Esophagus muscularis mucosa (tissue), 4 donors: ENCODE results near the gene UNKL. TPM values are rescaled to one million over a fixed set of nuclear protein-coding genes. Genes with fewer than 3 reads are reported as not detected.

ENCODE experiments used
- DNase-seq: peaks from one replicate; pipeline ENCODE4 v3.0.0-alpha.2; 2017; ENCODE audit errors: extremely low spot score
- H3K27ac ChIP-seq, 4 donors: fragments of 200-600 bp; sonication (generic); replicated peaks in 1 of 4; 1 replicate in 3 of 4; 2 replicates in 1 of 4; pipeline ENCODE4 v1.5.1; 2016 to 2019; ENCODE audit warnings: mild to moderate bottlenecking in 1 of 4
- H3K27me3 ChIP-seq, 4 donors: fragments of 200-600 bp; sonication (generic); one replicate each; pipeline versions ENCODE4 v1.5.1 to v1.6.0; 2016 to 2019
- H3K36me3 ChIP-seq, 4 donors: fragments of 200-600 bp; sonication (generic); one replicate each; pipeline ENCODE4 v1.5.1; 2016 to 2019
- H3K4me1 ChIP-seq, 4 donors: fragments of 200-600 bp; sonication (generic); one replicate each; pipeline ENCODE4 v1.5.1; 2016 to 2019
- H3K4me3 ChIP-seq, 4 donors: fragments of 200-600 bp; sonication (generic); 1 replicate in 2 of 4; 2 replicates in 2 of 4; pipeline ENCODE4 v1.5.1; 2016 to 2019; ENCODE audit warnings: mild to moderate bottlenecking in 4 of 4, moderate library complexity in 1 of 4
- H3K9me3 ChIP-seq, 4 donors: fragments of 200-600 bp; sonication (generic); 1 replicate in 3 of 4; 2 replicates in 1 of 4; pipeline ENCODE4 v1.5.1; 2016 to 2019
- EP300 ChIP-seq: sonication (generic); formaldehyde crosslinking; IDR thresholded peaks from one replicate; pipeline ENCODE4 v1.6.1; 2017; ENCODE audit warnings: antibody characterized with exemption
- POLR2A ChIP-seq: fragments of 450-650 bp; IDR thresholded peaks from one replicate; pipeline ENCODE4 v1.6.1; 2017; ENCODE audit warnings: antibody characterized with exemption, moderate library complexity, mild to moderate bottlenecking, low read depth
- POLR2AphosphoS5 ChIP-seq, 2 donors: sonication (generic); formaldehyde crosslinking; IDR thresholded peaks; one replicate each; pipeline ENCODE4 v1.6.1; 2017; ENCODE audit warnings: antibody characterized with exemption in 2 of 2
- WGBS: methylation state at CpG from one replicate; pipeline ENCODE4 v1.1.5; 2018; 5-methylcytosine and 5-hydroxymethylcytosine counted together
- intact Hi-C: fragments of 100-400 bp; cut with DNase I; formaldehyde crosslinking; loops from one replicate; pipeline ENCODE4 v1.15.1; 2023
- total RNA-seq, 4 donors: library from RNA; depleted of rRNA; stranded (reverse); fragments of >200 nt; gene quantifications; one replicate each; pipeline versions ENCODE4 v1.1.0 to v1.2.1, GENCODE V29; 2016
- TF ChIP-seq, protein P1 (sequence below), 3 experiments: fragments of 200-600 bp in 2 of 3; fragments of 450-650 bp in 1 of 3; sonication (generic) in 2 of 3; IDR thresholded peaks; one replicate each; pipeline ENCODE4 v1.5.1; 2017 to 2019; ENCODE audit warnings: antibody characterized with exemption in 3 of 3, mild to moderate bottlenecking in 2 of 3, moderate library complexity in 1 of 3

UNKL gene
- total RNA-seq, 4 donors from 2014 or later, result 9.3 to 23.7 (median 16.5) TPM

DNA sequence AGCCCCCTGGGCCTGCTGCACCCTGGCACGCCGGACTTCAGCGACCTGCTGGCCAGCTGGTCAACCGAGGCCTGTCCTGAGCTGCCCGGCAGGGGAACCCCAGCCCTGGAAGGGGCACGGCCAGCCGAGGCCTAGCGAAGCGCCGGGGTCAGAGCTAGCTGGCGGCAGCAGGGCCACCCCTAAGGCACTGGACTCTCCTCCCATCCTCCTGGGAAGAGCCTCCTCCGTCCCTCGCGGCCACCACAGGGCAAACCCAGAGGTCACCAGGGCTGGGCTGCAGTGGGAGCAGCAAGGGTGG lies 18.7 kb upstream of the UNKL start:
- peaks cover 0 to 46% (median 0%) of the 10 kb centered on the region in 4 donors for H3K27me3 ChIP-seq
- peaks cover 0 to 16% (median 4%) of the 10 kb centered on the region in 4 donors for H3K36me3 ChIP-seq
- DNase-seq, result no peak
- H3K27ac ChIP-seq, result no peak overlapping the region
- TF ChIP-seq, protein P1, sequence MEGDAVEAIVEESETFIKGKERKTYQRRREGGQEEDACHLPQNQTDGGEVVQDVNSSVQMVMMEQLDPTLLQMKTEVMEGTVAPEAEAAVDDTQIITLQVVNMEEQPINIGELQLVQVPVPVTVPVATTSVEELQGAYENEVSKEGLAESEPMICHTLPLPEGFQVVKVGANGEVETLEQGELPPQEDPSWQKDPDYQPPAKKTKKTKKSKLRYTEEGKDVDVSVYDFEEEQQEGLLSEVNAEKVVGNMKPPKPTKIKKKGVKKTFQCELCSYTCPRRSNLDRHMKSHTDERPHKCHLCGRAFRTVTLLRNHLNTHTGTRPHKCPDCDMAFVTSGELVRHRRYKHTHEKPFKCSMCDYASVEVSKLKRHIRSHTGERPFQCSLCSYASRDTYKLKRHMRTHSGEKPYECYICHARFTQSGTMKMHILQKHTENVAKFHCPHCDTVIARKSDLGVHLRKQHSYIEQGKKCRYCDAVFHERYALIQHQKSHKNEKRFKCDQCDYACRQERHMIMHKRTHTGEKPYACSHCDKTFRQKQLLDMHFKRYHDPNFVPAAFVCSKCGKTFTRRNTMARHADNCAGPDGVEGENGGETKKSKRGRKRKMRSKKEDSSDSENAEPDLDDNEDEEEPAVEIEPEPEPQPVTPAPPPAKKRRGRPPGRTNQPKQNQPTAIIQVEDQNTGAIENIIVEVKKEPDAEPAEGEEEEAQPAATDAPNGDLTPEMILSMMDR (IDR thresholded peaks at IDR 0.05), result no peak
- TF ChIP-seq POLR2A (no peak), EP300 (no peak), POLR2AphosphoS5 (IDR thresholded peaks at IDR 0.05) (no peak)
- intact Hi-C loops, result no loop called here
- no peak overlapping the region for H3K4me3 ChIP-seq
- WGBS, result 88% methylated on average over 5 of the region's 14 CpGs
- H3K4me1 ChIP-seq, result peaks cover 0 to 9% (median 6%) of the 10 kb centered on the region in 4 donors
- no peaks in the 10 kb centered on the region for H3K9me3 ChIP-seq

DNA sequence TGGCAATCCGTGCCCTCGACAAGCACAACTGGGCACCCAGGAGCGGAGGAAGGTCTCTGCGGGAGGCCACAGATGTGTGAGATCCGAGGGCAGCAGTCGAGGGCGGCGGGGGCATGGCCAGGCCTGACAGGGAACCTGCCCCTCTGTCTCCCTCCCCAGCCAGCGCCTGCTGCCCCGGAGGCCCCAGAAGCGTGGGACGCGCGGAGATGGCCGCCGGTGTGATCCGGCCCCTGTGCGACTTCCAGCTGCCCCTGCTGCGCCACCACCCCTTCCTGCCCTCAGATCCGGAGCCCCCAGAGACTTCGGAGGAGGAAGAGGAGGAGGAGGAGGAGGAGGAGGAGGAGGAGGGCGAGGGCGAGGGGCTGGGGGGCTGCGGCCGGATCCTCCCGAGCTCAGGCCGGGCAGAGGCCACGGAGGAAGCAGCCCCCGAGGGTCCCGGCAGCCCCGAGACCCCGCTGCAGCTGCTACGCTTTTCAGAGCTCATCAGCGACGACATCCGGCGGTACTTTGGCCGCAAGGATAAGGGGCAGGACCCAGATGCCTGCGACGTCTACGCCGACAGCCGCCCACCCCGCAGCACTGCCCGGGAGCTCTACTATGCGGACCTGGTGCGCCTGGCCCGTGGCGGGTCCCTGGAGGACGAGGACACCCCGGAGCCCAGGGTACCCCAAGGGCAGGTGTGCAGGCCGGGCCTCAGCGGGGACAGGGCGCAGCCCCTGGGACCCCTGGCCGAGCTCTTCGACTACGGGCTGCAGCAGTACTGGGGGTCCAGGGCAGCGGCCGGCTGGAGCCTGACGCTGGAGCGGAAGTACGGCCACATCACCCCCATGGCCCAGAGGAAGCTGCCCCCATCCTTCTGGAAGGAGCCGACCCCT lies 18.1 kb upstream of the UNKL start:
- Histone ChIP-seq H3K36me3 (peaks cover 0 to 16% (median 4%) of the 10 kb centered on the region in 4 donors), H3K4me1 (peaks cover 0 to 9% (median 7%) of the 10 kb centered on the region in 4 donors), H3K27ac (no peak overlapping the region), H3K4me3 (peak overlapping the region in 2 of 4 donors; percentile 15 to 16), H3K9me3 (no peaks in the 10 kb centered on the region), H3K27me3 (peaks cover 0 to 47% (median 0%) of the 10 kb centered on the region in 4 donors)
- intact Hi-C loops, result no loop called here
- TF ChIP-seq EP300, result no peak
- TF ChIP-seq, protein P1 (IDR thresholded peaks at IDR 0.05), result no peak
- TF ChIP-seq POLR2A, result no peak
- no peak for TF ChIP-seq POLR2AphosphoS5 (IDR thresholded peaks at IDR 0.05)
- 80% methylated on average over 31 of the region's 63 CpGs for WGBS
- DNase-seq, result no peak

DNA sequence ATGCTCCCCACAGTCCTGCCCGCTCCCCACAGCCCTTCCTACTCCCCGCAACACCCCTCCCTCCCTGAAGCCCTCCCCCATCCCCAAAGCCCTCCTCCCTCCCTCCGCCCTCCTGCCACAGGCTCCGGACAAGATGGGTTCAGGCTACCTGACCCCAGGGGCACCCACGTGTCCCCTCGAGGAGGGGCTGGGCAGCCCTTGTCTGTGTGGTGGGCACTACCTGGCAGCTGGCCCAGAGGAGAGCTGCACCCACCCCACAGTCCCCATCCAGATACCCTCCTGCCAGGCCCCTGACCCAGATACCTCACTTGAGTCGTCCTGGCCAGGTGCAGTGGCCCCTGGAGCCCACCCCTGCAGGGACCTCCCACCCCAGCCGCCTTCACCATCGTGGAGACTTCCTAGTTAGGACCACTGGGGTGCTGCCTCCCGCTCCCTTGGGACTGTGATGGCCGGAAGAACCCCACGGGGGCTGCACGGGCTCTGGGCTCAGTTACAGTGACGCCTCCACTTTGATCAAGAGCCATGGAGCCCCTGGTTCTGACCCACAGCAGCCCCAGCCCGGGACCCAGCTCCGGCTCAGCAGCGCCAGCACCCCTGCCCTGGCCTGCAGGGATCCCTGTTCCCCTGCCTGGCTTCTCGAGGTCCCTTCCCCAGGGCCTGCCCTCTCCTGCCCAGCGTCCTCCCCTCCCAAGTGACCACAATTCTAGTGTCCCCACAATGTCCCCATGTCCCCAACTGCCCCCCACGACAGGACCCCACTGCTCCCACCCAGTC lies 17.2 kb upstream of the UNKL start:
- Histone ChIP-seq H3K4me3 (peak overlapping the region in 1 of 4 donors; percentile 15), H3K36me3 (peaks cover 0 to 8% (median 4%) of the 10 kb centered on the region in 4 donors), H3K27ac (no peak overlapping the region), H3K9me3 (no peaks in the 10 kb centered on the region), H3K27me3 (peaks cover 0 to 47% (median 0%) of the 10 kb centered on the region in 4 donors), H3K4me1 (peaks cover 0 to 9% (median 7%) of the 10 kb centered on the region in 4 donors)
- intact Hi-C loops, result no loop called here
- DNase-seq, result no peak
- WGBS, result 86% methylated on average over 12 of the region's 20 CpGs
- TF ChIP-seq EP300 (no peak), POLR2A (no peak), POLR2AphosphoS5 (IDR thresholded peaks at IDR 0.05) (no peak)
- TF ChIP-seq, protein P1 (IDR thresholded peaks at IDR 0.05), result no peak

DNA sequence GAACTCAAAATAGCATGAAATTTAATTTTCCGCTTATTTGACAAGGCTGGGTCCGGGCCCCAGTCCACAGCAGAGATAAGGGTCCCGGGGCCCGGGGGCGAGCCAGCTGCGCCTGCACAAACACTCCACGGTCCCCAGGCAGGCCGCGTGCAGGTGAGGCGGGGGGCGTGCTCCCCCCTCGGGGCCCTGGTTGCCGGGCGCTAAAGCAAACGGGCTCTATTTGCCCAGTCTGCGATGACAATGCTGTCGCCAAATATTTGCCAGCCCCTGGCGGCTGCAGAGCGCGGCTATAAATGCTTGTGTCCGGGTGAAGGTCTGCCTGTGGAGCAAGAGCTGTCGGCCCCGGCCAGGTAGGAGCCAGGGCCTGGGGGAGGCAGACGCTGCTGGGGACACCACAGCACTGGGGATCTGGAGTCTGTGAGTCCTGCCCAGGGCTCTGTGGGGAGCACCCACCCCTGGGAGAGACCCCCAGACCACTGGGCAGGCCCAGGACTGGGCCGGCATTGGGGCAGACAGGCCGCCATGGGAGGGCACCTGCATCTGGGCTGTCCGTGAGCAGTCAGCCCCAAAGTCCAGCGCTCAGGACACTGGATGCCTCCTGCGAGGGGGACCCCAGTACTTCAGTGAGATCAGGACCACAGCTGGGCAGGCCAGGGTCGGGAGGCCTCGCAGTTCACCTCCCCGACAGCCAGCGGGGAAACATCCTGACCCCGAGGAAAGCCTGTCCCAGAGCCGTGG lies 16.4 kb upstream of the UNKL start, which contains the start of gene PERCC1:
Gene PERCC1, plus strand, starts transcription at position 320 of the 738 bp plus-strand sequence. CDS start 1,516 bp downstream, outside the sequence.
- Histone ChIP-seq H3K4me1 (peaks cover 0 to 9% (median 7%) of the 10 kb centered on the region in 4 donors), H3K9me3 (no peaks in the 10 kb centered on the region), H3K36me3 (peaks cover 0 to 4% (median under 1%) of the 10 kb centered on the region in 4 donors), H3K27ac (no peak within 1 kb of the TSS), H3K27me3 (peaks cover 0 to 47% (median 0%) of the 10 kb centered on the region in 4 donors), H3K4me3 (no peak within 1 kb of the TSS)
- WGBS, result 54% methylated on average over 26 of the region's 35 CpGs
- no peak for DNase-seq
- no peak for TF ChIP-seq EP300
- intact Hi-C loops, result no loop called here
